Sigmoid colon (tissue), 7 donors: ENCODE data around the gene ACRBP. TPM values are rescaled to one million over a fixed set of nuclear protein-coding genes. Genes with fewer than 3 reads are reported as not detected.

ENCODE experiments used
- DNase-seq: peaks from one replicate; pipeline ENCODE4 v3.0.0-alpha.2; 2019
- H3K27ac ChIP-seq, 4 donors: fragments of 200-600 bp; sonication (generic); one replicate each; pipeline ENCODE4 v1.5.1; 2016 to 2019; ENCODE audit warnings: mild to moderate bottlenecking in 1 of 4
- H3K27me3 ChIP-seq, 3 donors: fragments of 200-600 bp; sonication (generic); one replicate each; pipeline ENCODE4 v1.5.1; 2019; ENCODE audit warnings: mild to moderate bottlenecking in 1 of 3
- H3K36me3 ChIP-seq, 4 donors: fragments of 200-600 bp; sonication (generic); one replicate each; pipeline ENCODE4 v1.5.1; 2016 to 2019
- H3K4me1 ChIP-seq, 4 donors: fragments of 200-600 bp; sonication (generic); one replicate each; pipeline ENCODE4 v1.5.1; 2017 to 2019
- H3K4me3 ChIP-seq, 4 donors: fragments of 200-600 bp; sonication (generic); one replicate each; pipeline ENCODE4 v1.5.1; 2017 to 2019; ENCODE audit warnings: mild to moderate bottlenecking in 2 of 4, moderate library complexity in 1 of 4
- H3K9me3 ChIP-seq, 4 donors: fragments of 200-600 bp in 3 of 4; sonication (generic) in 3 of 4; one replicate each; pipeline versions ENCODE4 v1.5.1 to v1.6.1; 2013 to 2019
- EP300 ChIP-seq, 4 donors: sonication (generic); formaldehyde crosslinking; IDR thresholded peaks; one replicate each; pipeline ENCODE4 v1.6.1; 2017; ENCODE audit warnings: antibody characterized with exemption in 4 of 4
- POLR2A ChIP-seq, 2 donors: fragments of 450-650 bp; IDR thresholded peaks; one replicate each; pipeline ENCODE4 v1.6.1; 2016; ENCODE audit warnings: antibody characterized with exemption in 2 of 2, mild to moderate bottlenecking in 2 of 2, moderate library complexity in 2 of 2
- POLR2AphosphoS5 ChIP-seq, 4 donors: sonication (generic); formaldehyde crosslinking; IDR thresholded peaks; one replicate each; pipeline ENCODE4 v1.6.1; 2017; ENCODE audit warnings: antibody characterized with exemption in 4 of 4
- WGBS, 2 donors: extraction: QIAGEN DNeasy Blood & Tissue Kit; methylation state at CpG; one replicate each; pipeline ENCODE4 v1.1.7; 2013; 5-methylcytosine and 5-hydroxymethylcytosine counted together
- intact Hi-C: fragments of 100-400 bp; cut with DNase I; formaldehyde crosslinking; loops from one replicate; pipeline ENCODE4 v1.15.1; 2023
- polyA plus RNA-seq, 3 donors: library from polyadenylated mRNA; stranded (reverse); fragments of 200-250 nt; gene quantifications; one replicate each; pipeline ENCODE4 v1.2.3, GENCODE V29; 2013
- total RNA-seq, 4 donors: library from RNA; depleted of rRNA; stranded (reverse); fragments of >200 nt; gene quantifications; one replicate each; pipeline ENCODE4 v1.1.0, GENCODE V29; 2016
- TF ChIP-seq, protein P1 (sequence below), 4 experiments: fragments of 450-650 bp in 3 of 4; fragments of 200-600 bp in 1 of 4; IDR thresholded peaks; one replicate each; pipeline ENCODE4 v1.5.1; 2016 to 2019; ENCODE audit warnings: antibody characterized with exemption in 4 of 4, mild to moderate bottlenecking in 3 of 4, moderate library complexity in 2 of 4
- donor health status: healthy with polysubstance abuse.
- donor health status: Bipolar disorder and iron deficiency.
- donor health status: healthy.

The ACRBP gene
- total and polyA plus RNA-seq, 7 donors, result 1.2 to 3.9 (median 2.1) TPM; not detected in 1

DNA sequence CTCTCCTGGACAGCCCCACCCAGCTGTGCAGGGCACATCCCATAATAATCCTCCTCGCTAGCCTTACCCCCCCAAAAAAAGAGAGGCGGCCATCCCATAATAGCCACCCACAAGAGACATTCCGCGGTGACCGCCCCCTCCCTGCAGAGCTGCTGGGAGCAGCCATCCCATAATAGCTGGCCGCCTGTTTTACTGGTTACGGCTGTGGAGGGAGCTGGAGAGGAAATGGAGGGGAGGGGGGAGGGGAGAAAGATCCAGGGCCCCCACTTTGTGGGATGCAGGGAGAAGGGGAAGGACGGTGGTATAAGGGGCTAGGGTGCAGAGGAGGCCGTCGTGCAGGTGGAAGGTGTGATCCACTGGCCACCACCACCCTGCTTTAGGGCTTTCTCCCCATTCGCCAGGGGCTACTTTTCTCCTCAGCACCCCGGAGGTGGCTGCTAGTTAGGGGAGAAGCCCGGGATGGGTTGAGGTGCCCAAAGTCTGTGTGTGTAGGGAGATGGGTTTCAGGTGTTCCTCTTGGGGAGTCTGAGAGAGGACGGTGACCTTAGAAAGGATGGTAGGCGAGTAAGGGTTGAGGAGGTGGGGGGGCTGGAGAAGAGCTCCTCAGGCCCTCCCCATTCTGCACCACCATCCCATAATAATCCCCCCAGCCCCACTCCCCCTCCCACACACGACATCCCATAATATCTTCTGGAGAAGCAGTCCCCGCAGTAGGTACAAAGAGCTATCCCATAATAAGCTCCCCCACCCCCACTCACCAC lies 34.0 kb downstream of the ACRBP start:
- peak; percentile 94 for DNase-seq
- peaks cover 0 to 40% (median 37%) of the 10 kb centered on the region in 4 donors for H3K4me1 ChIP-seq
- TF ChIP-seq, protein P1, sequence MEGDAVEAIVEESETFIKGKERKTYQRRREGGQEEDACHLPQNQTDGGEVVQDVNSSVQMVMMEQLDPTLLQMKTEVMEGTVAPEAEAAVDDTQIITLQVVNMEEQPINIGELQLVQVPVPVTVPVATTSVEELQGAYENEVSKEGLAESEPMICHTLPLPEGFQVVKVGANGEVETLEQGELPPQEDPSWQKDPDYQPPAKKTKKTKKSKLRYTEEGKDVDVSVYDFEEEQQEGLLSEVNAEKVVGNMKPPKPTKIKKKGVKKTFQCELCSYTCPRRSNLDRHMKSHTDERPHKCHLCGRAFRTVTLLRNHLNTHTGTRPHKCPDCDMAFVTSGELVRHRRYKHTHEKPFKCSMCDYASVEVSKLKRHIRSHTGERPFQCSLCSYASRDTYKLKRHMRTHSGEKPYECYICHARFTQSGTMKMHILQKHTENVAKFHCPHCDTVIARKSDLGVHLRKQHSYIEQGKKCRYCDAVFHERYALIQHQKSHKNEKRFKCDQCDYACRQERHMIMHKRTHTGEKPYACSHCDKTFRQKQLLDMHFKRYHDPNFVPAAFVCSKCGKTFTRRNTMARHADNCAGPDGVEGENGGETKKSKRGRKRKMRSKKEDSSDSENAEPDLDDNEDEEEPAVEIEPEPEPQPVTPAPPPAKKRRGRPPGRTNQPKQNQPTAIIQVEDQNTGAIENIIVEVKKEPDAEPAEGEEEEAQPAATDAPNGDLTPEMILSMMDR (IDR thresholded peaks at IDR 0.05), result no peak
- TF ChIP-seq POLR2AphosphoS5 (IDR thresholded peaks at IDR 0.05), result peak in 1 of 4 donors; percentile 46
- H3K36me3 ChIP-seq, result no peaks in the 10 kb centered on the region
- H3K9me3 ChIP-seq, result no peaks in the 10 kb centered on the region
- intact Hi-C loops, result loop anchor here (5.0 kb wide), 1 partner anchor 154 kb away; the partner anchor contains the start of gene PTMS
- peak overlapping the region in 3 of 4 donors; percentile 4 to 25 (median 19) for H3K4me3 ChIP-seq
- H3K27me3 ChIP-seq, result no peaks in the 10 kb centered on the region
- H3K27ac ChIP-seq, result peak overlapping the region; percentile 87 to 96 (median 94)
- 2 to 5% methylated on average over 17 of the region's 17 CpGs for WGBS, 2 donors

DNA sequence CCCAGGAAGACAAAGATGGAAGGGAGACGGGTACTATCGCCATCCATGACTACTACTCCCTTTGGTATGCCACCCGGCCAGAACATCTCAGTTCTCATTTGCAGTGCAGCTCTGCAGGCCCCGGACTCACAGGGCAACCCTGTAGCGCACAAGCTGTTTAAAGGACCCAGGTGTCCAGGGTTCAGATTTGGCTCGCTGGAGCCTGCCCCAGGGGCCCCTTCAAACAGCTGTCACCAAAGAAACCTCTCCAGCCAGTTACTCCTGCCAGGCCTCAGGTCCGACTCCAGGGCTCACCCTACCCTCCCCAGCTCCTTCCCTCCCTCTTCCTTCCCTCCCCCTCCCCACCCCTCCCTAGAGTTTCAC lies 34.6 kb downstream of the ACRBP start:
- no peak for DNase-seq
- H3K36me3 ChIP-seq, result no peaks in the 10 kb centered on the region
- intact Hi-C loops, result loop anchor here (5.0 kb wide), 1 partner anchor 155 kb away; the partner anchor contains the start of gene PTMS
- TF ChIP-seq EP300 (IDR thresholded peaks at IDR 0.05) (no peak), POLR2A (IDR thresholded peaks at IDR 0.05) (no peak), POLR2AphosphoS5 (IDR thresholded peaks at IDR 0.05) (no peak)
- TF ChIP-seq, protein P1 (IDR thresholded peaks at IDR 0.05), result no peak
- no peaks in the 10 kb centered on the region for H3K27me3 ChIP-seq
- no peaks in the 10 kb centered on the region for H3K9me3 ChIP-seq
- H3K4me3 ChIP-seq, result peak overlapping the region in 3 of 4 donors; percentile 3 to 25 (median 19)
- peaks cover 0 to 46% (median 40%) of the 10 kb centered on the region in 4 donors for H3K4me1 ChIP-seq
- WGBS, 2 donors, result 13 to 20% methylated on average over 7 of the region's 7 CpGs
- H3K27ac ChIP-seq, result peak overlapping the region; percentile 87 to 96 (median 94)

DNA sequence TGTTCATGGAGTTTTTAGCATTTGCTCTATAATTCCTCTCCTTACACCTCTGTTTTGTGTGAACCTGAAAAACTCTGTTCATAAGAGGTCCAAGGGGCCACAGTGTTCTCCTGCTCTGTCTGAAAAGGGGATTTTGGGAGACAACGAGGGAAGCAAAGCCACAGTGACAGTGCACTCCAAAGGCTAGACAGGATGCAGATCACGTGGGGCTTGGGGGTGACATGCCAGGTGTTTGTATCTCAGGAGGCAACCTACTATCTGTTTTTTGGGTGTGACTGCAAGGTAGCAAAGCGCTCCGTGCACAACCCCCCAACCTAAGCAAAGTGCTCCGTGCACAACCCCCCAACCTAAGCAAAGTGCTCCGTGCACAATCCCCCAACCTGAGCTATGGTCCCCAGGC lies 35.0 kb downstream of the ACRBP start:
- H3K4me1 ChIP-seq, result peaks cover 0 to 47% (median 41%) of the 10 kb centered on the region in 4 donors
- 40 to 41% methylated on average over 6 of the region's 6 CpGs for WGBS, 2 donors
- intact Hi-C loops, result loop anchor here (5.0 kb wide), 1 partner anchor 155 kb away; the partner anchor contains the start of gene PTMS

DNA sequence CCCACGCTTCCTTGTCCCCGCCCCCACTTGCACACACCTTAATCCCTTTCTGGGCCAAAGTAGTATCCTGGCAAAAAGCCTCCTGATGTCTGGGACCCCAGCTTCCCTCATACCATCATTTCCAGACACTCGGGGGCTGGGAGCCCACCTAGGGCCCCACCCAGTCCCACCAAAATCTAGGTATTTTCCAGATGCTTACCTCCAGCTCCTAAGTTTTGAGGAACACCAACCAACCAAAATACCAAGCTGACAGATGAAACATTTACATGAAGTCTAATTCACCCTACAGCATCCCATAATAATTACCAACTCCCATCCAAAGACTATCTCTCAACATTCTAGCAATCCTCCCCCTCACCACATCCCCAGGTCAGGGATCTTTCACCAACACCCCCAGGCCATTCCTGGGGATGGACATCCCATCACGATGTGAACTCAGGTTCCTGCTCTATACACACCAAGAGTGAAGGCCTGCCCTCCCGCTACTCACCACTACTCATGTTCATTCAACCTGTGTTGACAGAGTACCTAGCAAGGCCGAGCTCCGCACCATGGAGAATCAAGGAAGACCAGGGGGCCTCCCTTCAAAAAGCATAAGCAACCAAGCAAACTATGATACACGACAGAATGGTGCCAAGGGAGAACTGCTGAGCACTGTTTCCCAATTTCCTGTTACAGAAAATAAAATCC lies 38.5 kb downstream of the ACRBP start:
- peak; percentile 81 for DNase-seq
- no peaks in the 10 kb centered on the region for H3K36me3 ChIP-seq
- no peaks in the 10 kb centered on the region for H3K9me3 ChIP-seq
- H3K4me3 ChIP-seq, result no peak overlapping the region
- H3K27me3 ChIP-seq, result no peaks in the 10 kb centered on the region
- no peak for TF ChIP-seq POLR2A (IDR thresholded peaks at IDR 0.05)
- TF ChIP-seq POLR2AphosphoS5 (IDR thresholded peaks at IDR 0.05), result no peak
- no peak for TF ChIP-seq EP300 (IDR thresholded peaks at IDR 0.05)
- TF ChIP-seq, protein P1 (IDR thresholded peaks at IDR 0.05), result no peak
- peak overlapping the region; percentile 92 to 100 (median 98) for H3K27ac ChIP-seq
- 59 to 62% methylated on average over 8 of the region's 8 CpGs for WGBS, 2 donors
- intact Hi-C loops, result loop anchor here (5.0 kb wide), 1 partner anchor 41 kb away; the partner anchor contains the start of gene NOP2
- peaks cover 0 to 63% (median 54%) of the 10 kb centered on the region in 4 donors for H3K4me1 ChIP-seq

More for the DNA sequence above, 35.0 kb downstream of the ACRBP start:
- Histone ChIP-seq H3K9me3 (no peaks in the 10 kb centered on the region), H3K4me3 (no peak overlapping the region), H3K27ac (peak overlapping the region; percentile 87 to 96 (median 94)), H3K27me3 (no peaks in the 10 kb centered on the region), H3K36me3 (no peaks in the 10 kb centered on the region)
- DNase-seq, result no peak
- TF ChIP-seq, protein P1 (IDR thresholded peaks at IDR 0.05), result no peak
- TF ChIP-seq POLR2A (IDR thresholded peaks at IDR 0.05) (no peak), EP300 (IDR thresholded peaks at IDR 0.05) (no peak), POLR2AphosphoS5 (IDR thresholded peaks at IDR 0.05) (no peak)
